Smooth muscle cell (in vitro differentiated cells): ENCODE measurements around the gene CEP85. TPM values are rescaled to one million over a fixed set of nuclear protein-coding genes. Genes with fewer than 3 reads are reported as not detected.
A peak's percentile ranks its signal among the peaks of the same experiment; 100 is the strongest.
"Not testable (repeated sequence)": the region's sequence is repeated elsewhere in the genome, so short reads cannot be mapped to it uniquely, and the experiment has no call there.

Source experiments
- DNase-seq: peaks from one replicate; lab custom pipeline; 2025; ENCODE audit not compliant: unreplicated experiment; lab: John Stamatoyannopoulos, UW
- H2AFZ ChIP-seq: fragments of 200-600 bp; sonication (generic); 2 replicates; pipeline ENCODE4 v1.6.0; 2016; ENCODE audit warnings: antibody characterized with exemption, low read depth, mild to moderate bottlenecking
- H3F3A ChIP-seq: fragments of 200-600 bp; sonication (generic); 2 replicates; pipeline ENCODE4 v1.6.0; 2017; ENCODE audit warnings: antibody characterized with exemption, low read depth
- H3K27ac ChIP-seq: fragments of 200-600 bp; sonication (generic); 2 replicates; pipeline ENCODE4 v1.5.1; 2016; ENCODE audit warnings: low read depth, mild to moderate bottlenecking
- H3K27me3 ChIP-seq: fragments of 200-600 bp; sonication (generic); 2 replicates; pipeline ENCODE4 v1.6.1; 2016; ENCODE audit warnings: low read depth, mild to moderate bottlenecking
- H3K36me3 ChIP-seq: fragments of 200-600 bp; sonication (generic); 2 replicates; pipeline ENCODE4 v1.5.1; 2016; ENCODE audit warnings: low read depth
- H3K4me1 ChIP-seq: fragments of 200-600 bp; sonication (generic); 2 replicates; pipeline ENCODE4 v1.5.1; 2016; ENCODE audit warnings: low read depth
- H3K4me2 ChIP-seq: fragments of 200-600 bp; sonication (generic); 2 replicates; pipeline ENCODE4 v1.6.0; 2016; ENCODE audit warnings: mild to moderate bottlenecking
- H3K4me3 ChIP-seq: fragments of 200-600 bp; sonication (generic); 2 replicates; pipeline ENCODE4 v1.5.1; 2016; ENCODE audit warnings: mild to moderate bottlenecking
- H3K79me2 ChIP-seq: fragments of 200-600 bp; sonication (generic); 2 replicates; pipeline ENCODE4 v1.6.0; 2016; ENCODE audit warnings: low read depth, mild to moderate bottlenecking
- H3K9ac ChIP-seq: fragments of 200-600 bp; sonication (generic); 2 replicates; pipeline ENCODE4 v1.6.0; 2016; ENCODE audit warnings: low read depth
- H3K9me3 ChIP-seq: fragments of 200-600 bp; sonication (generic); replicated peaks from 2 replicates; pipeline ENCODE4 v1.5.1; 2016; ENCODE audit warnings: low read depth
- H4K20me1 ChIP-seq: fragments of 200-600 bp; sonication (generic); 2 replicates; pipeline ENCODE4 v1.6.0; 2016; ENCODE audit warnings: low read depth
- WGBS: methylation state at CpG from one replicate; pipeline ENCODE4 v1.1.7; 2016; ENCODE audit warnings: low lambda C conversion rate; 5-methylcytosine and 5-hydroxymethylcytosine counted together
- polyA plus RNA-seq: library from polyadenylated mRNA; unstranded; fragments of >200 nt; fragmentation: Nextera tagmentation; extraction: Ambion mirVana; gene quantifications from 2 replicates; pipeline ENCODE4 v1.2.1, GENCODE V29; 2016
- total RNA-seq: library from RNA; depleted of rRNA; stranded (reverse); fragments of >200 nt; gene quantifications from 2 replicates; pipeline ENCODE4 v1.2.3, GENCODE V29; 2014
- TF ChIP-seq, protein P1 (sequence below): fragments of 200-600 bp; sonication (generic); IDR thresholded peaks from 2 replicates; pipeline ENCODE4 v1.5.1; 2017; ENCODE audit warnings: borderline replicate concordance, mild to moderate bottlenecking, antibody characterized with exemption; ENCODE audit not compliant: insufficient read depth, poor library complexity, severe bottlenecking

CEP85 gene
- total and polyA plus RNA-seq, 2 experiments from 2014 or later = 6.0 to 8.0 TPM

DNA sequence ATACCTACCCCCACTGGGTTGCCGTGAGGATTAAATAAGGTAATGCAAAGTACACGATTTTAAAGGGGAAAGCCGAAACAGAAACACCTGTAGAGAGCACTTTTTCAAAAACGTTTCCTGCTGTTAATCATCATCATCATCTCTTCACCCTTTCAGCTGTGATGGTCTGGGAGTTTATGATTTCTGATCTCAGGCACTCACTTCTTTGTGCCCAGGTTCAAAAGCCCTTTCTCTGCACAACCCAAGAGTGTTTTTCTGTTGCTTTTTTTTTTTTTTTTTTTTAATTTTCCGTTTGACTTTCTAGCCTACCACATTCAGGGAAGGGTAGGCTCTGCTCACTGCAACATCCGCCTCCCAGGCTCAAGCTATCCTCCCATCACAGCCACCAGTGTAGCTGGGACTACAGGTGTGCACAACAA lies 73.4 kb downstream of the CEP85 start:
- H3K4me3 ChIP-seq = peak overlapping the region; percentile 91
- H3K27ac ChIP-seq = no peak overlapping the region
- no peaks in the 10 kb centered on the region for H3K27me3 ChIP-seq
- 74% methylated on average over 6 of the region's 6 CpGs for WGBS
- no peaks in the 10 kb centered on the region for H3K36me3 ChIP-seq
- no peak for DNase-seq
- H4K20me1 ChIP-seq = no peaks in the 10 kb centered on the region
- H3K4me2 ChIP-seq = peak overlapping the region; percentile 99
- H3F3A ChIP-seq = no peaks in the 10 kb centered on the region
- peaks cover 10% of the 10 kb centered on the region for H3K4me1 ChIP-seq
- TF ChIP-seq, protein P1, sequence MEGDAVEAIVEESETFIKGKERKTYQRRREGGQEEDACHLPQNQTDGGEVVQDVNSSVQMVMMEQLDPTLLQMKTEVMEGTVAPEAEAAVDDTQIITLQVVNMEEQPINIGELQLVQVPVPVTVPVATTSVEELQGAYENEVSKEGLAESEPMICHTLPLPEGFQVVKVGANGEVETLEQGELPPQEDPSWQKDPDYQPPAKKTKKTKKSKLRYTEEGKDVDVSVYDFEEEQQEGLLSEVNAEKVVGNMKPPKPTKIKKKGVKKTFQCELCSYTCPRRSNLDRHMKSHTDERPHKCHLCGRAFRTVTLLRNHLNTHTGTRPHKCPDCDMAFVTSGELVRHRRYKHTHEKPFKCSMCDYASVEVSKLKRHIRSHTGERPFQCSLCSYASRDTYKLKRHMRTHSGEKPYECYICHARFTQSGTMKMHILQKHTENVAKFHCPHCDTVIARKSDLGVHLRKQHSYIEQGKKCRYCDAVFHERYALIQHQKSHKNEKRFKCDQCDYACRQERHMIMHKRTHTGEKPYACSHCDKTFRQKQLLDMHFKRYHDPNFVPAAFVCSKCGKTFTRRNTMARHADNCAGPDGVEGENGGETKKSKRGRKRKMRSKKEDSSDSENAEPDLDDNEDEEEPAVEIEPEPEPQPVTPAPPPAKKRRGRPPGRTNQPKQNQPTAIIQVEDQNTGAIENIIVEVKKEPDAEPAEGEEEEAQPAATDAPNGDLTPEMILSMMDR = no peak
- H3K9me3 ChIP-seq = no peaks in the 10 kb centered on the region
- H3K79me2 ChIP-seq = no peaks in the 10 kb centered on the region
- peak overlapping the region; percentile 70 for H2AFZ ChIP-seq
- no peak overlapping the region for H3K9ac ChIP-seq

DNA sequence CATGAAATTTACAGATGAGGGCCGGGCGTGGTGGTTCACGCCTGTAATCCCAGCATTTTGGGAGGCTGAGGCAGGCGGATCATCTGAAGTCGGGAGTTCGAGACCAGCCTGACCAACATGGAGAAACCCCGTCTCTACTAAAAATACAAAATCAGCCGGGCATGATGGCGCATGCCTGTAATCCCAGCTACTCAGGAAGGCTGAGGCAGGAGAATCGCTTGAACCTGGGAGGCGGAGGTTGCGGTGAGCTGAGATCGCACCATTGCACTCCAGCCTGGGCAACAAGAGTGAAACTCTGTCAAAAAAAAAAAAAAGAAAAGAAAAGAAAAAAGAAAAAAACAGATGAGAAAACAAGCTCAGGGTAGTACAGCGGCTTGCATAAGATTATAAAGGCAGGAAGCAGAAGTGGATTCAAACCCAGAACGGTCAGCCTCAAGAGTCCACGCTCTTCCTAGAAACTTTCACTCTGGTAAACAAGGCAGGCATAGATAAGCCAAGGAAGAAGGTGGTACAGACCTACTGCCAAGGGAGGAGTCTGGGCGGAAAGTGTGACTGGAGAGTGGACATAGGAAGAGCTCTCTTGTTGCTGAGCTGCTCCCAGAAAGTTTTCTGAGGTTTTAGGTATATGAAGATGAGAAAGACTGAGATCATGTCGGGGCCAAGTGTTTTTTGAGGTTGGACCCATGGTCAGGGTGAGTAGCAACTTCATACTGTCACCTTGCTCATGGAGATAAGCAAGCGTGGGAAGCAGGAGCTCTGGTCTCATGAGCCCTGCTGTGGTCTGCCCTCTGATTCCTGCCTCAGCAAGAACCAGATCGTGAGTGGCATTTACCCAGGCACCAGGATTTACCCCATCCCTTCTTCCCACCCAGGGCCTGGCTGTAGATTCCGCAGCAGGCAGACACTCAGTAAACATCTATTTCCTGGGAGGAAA lies 74.2 kb downstream of the CEP85 start:
- not testable (repeated sequence) for H3K4me1 ChIP-seq, H3K9ac ChIP-seq, H3K4me3 ChIP-seq, H3K9me3 ChIP-seq, H2AFZ ChIP-seq, H3K79me2 ChIP-seq, H3K4me2 ChIP-seq, H3F3A ChIP-seq, H4K20me1 ChIP-seq, H3K27me3 ChIP-seq, H3K36me3 ChIP-seq, DNase-seq, H3K27ac ChIP-seq
- 89% methylated on average over 21 of the region's 21 CpGs for WGBS

DNA sequence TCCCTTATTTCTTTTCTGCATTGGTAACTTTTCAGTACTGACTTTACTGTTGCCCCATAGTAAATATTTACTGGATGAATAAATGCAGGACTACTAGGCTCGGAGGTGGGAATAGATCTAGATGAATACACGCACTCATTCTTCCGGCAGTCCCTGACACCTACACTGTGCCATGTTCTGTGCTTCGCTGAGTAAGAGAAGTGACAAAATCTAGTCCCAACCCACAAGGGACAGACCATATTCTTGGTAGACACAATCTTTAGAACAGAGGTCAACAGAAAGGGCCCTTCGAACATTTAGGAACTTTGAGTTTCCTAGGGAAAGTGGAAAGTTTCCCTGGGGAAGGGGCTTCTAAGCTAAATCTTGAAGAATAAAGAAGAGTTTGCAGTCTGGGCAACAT lies 80.5 kb downstream of the CEP85 start:
- H3K79me2 ChIP-seq = no peaks in the 10 kb centered on the region
- no peaks in the 10 kb centered on the region for H4K20me1 ChIP-seq
- H3K9ac ChIP-seq = no peak overlapping the region
- peaks cover 6% of the 10 kb centered on the region for H3K4me1 ChIP-seq
- H3K4me2 ChIP-seq = no peak overlapping the region
- H3K4me3 ChIP-seq = no peak overlapping the region
- H3K27ac ChIP-seq = no peak overlapping the region
- no peaks in the 10 kb centered on the region for H3F3A ChIP-seq
- no peak overlapping the region for H2AFZ ChIP-seq
- H3K36me3 ChIP-seq = no peaks in the 10 kb centered on the region
- TF ChIP-seq, protein P1 = no peak
- no peaks in the 10 kb centered on the region for H3K9me3 ChIP-seq
- WGBS = 90% methylated on average over 5 of the region's 5 CpGs
- no peaks in the 10 kb centered on the region for H3K27me3 ChIP-seq
- DNase-seq = no peak

DNA sequence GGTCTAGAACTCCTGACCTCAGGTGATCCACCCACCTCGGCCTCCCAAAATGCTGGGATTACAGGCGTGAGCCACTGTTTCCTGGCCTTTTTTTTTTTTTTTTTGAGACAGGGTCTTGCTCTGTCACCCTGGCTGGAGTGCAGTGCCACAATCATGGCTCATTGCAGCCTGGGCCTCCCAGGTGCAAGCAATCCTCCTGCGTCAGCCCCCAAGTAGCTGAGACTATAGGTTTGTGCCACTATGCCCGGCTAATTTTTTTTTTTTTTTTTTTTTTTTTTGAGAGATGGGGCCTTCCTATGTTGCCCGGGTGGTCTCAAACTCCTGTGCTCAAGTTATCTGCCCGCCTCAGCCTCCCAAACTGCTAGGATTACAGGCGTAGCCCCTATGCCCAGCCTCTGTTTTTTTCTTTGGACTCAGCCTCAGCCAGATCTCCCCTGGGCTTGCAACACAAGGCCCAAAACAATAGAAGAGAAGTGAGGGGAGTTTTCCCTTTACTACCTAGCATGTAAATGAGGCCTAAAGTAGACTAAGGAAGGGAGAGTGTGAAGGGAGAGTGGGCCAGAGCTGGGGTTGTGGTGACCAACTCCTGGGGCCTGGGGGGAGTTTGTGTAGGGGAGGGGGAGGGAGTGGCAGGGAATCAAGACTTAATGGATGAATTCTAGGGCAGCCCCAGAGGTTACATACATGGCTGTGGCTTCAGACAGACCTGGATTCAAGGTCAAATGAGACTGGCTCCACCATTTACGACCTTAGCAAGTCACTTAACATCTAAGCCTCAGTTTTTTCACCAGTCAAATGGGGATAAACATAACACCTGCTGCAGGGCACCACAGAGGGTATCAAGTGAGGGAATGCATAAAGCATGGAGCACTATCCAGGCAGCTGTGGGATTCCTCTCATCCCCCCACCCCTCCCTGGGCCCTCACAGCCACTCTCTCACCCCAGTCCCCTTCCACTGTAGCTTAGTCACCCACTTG lies 82.2 kb downstream of the CEP85 start:
- H2AFZ ChIP-seq = no peak overlapping the region
- H3K79me2 ChIP-seq = no peaks in the 10 kb centered on the region
- H3K4me2 ChIP-seq = no peak overlapping the region
- no peak overlapping the region for H3K4me3 ChIP-seq
- no peak overlapping the region for H3K9ac ChIP-seq
- TF ChIP-seq, protein P1 = no peak
- H3F3A ChIP-seq = no peaks in the 10 kb centered on the region
- DNase-seq = no peak
- no peaks in the 10 kb centered on the region for H4K20me1 ChIP-seq
- 96% methylated on average over 8 of the region's 8 CpGs for WGBS
- no peak overlapping the region for H3K27ac ChIP-seq
- no peaks in the 10 kb centered on the region for H3K27me3 ChIP-seq
- H3K4me1 ChIP-seq = peaks cover 6% of the 10 kb centered on the region
- no peaks in the 10 kb centered on the region for H3K9me3 ChIP-seq
- no peaks in the 10 kb centered on the region for H3K36me3 ChIP-seq
